GM20000 (cell line): ENCODE results near the gene TNNI3K.
A peak's percentile ranks its signal among the peaks of the same experiment; 100 is the strongest.

ENCODE experiments used
- DNase-seq: peaks from one replicate; pipeline ENCODE4 v3.0.0; 2012; ENCODE audit warnings: low spot score
- TF ChIP-seq, protein P1 (sequence below): IDR thresholded peaks from 2 replicates; pipeline ENCODE4 v1.5.1; 2012; ENCODE audit warnings: mild to moderate bottlenecking, control low read depth; ENCODE audit errors: extremely low read depth, missing control alignments

TNNI3K gene

DNA sequence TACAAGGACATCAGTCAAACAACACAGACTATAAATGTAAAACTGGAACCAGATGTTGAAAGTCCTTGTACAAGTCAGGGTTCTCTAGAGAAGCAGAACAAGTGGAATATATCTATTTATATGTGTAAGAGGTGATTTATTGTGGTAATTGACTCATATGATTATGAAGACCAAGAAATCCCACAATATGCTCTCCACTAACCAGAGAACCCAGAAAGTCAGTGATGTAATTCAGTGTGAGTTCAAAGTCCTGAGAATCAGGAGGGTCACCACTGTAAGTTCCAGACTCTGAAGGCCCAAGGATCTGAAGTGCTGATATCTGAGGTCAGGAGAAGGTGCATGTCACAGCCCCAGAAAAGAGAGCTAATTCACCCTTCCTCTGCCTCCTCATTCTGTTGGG lies 220.2 kb downstream of the TNNI3K start:
- TF ChIP-seq, protein P1, sequence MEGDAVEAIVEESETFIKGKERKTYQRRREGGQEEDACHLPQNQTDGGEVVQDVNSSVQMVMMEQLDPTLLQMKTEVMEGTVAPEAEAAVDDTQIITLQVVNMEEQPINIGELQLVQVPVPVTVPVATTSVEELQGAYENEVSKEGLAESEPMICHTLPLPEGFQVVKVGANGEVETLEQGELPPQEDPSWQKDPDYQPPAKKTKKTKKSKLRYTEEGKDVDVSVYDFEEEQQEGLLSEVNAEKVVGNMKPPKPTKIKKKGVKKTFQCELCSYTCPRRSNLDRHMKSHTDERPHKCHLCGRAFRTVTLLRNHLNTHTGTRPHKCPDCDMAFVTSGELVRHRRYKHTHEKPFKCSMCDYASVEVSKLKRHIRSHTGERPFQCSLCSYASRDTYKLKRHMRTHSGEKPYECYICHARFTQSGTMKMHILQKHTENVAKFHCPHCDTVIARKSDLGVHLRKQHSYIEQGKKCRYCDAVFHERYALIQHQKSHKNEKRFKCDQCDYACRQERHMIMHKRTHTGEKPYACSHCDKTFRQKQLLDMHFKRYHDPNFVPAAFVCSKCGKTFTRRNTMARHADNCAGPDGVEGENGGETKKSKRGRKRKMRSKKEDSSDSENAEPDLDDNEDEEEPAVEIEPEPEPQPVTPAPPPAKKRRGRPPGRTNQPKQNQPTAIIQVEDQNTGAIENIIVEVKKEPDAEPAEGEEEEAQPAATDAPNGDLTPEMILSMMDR, result no peak
- DNase-seq, result no peak

DNA sequence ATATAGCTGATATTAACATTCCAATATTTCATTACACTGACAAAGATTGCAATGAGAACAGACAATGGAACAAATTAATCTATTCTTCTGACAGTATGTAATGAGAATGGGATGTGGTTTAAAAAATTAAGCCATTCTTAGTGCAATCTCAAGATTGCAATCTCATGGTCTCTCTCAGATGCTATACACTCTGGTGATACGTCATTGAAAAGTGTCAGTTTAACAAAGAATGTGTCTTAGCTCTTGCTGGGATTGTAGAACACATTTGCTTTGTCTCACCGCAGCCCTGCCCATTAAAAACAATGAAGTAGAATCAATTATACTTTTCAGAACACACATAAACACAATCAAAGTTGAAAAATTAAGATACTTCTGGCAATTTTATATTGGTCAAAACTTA lies 222.1 kb downstream of the TNNI3K start:
- DNase-seq, result no peak
- TF ChIP-seq, protein P1, result no peak

DNA sequence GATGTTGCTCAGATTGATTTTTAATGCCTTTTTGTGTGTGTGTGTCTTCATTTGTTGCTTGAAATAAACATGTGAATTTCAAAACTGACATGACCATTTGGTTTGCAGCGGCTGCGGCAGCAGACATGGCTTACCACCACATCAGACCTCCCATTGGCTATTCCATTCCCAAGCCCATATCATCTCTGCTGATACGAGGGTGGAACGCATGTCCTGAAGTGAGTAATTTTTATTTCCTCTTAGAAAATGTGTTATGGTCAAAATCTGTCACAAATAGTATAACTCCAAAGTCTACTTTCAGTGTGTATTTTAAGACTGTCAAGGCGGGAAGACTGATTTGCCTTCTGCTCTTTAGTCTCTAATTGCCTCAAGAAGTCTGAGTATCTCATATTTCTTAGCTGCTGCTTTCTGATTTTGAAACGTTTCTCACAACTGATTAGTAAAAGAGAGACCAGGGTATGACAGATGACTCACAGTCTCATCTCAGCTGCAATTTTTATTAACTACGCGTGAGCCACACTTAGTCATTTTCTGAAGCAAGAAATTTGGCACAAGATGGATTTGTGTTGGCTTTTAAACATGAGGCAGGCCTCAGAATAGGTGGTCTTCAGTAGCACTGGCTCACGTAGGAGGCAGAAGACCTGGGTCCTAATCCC lies 228.3 kb downstream of the TNNI3K start:
- DNase-seq, result peak; percentile 16
- TF ChIP-seq, protein P1, result no peak

GRCh38 chr1:74464037-74464436 lies 228.8 kb downstream of the TNNI3K start:
- no peak for DNase-seq
- TF ChIP-seq, protein P1, result no peak

DNA sequence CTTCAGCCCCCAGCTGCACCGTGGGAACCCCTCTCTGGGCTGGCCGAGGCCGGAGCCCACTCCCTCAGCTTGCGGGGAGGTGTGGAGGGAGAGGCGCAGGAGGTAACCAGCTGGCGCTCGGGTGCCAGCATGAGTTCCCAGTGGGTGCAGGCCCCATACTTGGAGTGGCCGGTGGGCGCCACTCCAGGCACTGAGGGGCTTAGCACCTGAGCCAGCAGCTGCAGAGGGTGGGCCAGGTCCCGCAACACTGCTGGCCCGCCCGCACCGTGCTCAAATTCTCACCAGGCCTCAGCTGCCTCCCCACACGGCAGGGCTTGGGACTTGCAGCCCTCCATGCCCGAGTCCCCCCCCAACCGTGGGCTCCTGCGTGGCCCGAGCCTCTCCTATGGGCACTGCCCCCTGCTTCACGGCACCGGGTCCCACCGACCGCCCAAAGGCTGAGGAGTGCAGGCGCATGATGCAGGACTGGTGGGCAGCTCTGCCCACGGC lies 230.1 kb downstream of the TNNI3K start:
- no peak for DNase-seq
- TF ChIP-seq, protein P1, result no peak

DNA sequence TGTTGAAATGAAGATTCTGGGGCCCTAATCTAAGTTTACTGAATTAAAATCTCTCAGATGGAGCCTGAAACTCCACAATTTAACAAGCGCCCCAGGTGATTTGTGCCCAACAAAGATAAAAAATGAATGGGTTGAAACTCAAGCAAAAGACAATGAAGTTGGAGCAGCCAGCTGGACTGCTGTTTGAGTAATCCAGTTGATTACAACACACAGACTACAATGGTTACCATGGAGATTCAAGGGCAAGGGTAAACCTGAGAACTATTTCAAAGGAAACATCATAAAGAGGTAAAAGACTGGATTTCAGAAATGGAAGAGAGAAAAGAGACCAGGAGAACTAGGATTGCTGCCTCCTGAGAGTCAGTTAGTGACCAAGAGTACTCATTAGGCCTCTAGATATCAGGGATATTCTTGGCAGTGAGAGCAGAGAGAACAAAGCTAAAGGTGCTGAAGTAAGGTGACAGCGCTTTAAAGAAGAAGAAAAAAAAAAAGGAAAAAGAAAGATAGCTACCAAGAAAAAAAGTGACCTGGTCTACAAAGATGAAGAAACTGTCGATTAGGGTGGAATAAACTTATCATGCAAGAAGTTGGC lies 232.7 kb downstream of the TNNI3K start:
- TF ChIP-seq, protein P1, result no peak
- DNase-seq, result no peak

- DNase-seq, result peak; percentile 50
- TF ChIP-seq, protein P1, result peak; percentile 17
Observed at GRCh38 chr1:74468982-74469603, 233.9 kb downstream of the TNNI3K start.
